ENCODE results near the gene UBN1. TPM values are rescaled to one million over a fixed set of nuclear protein-coding genes. Genes with fewer than 3 reads are reported as not detected.

UBN1 gene
- total RNA-seq, 4 donors from 2014 or later, result 22.8 to 46.2 (median 28.0) TPM

- Histone ChIP-seq H3K27me3 (no peaks in the 10 kb centered on the region), H3K36me3 (peaks cover 0 to 64% of the 10 kb centered on the region in 2 donors)
- WGBS, 2 donors (ENCODE audit: low coverage in 1 of 2), result 49 to 75% methylated on average over 3 of the region's 3 CpGs
These were observed 17.4 kb downstream of the UBN1 start for GRCh38 chr16:4864728-4865127.

GRCh38 chr16:4865231-4865860 lies 18.1 kb downstream of the UBN1 start:
- Histone ChIP-seq H3K9me3 (no peaks in the 10 kb centered on the region), H3K27ac (no peak overlapping the region), H3K4me3 (no peak overlapping the region), H3K36me3 (peaks cover 0 to 64% of the 10 kb centered on the region in 2 donors), H3K4me1 (peaks cover 0 to 12% (median 0%) of the 10 kb centered on the region in 3 donors), H3K27me3 (no peaks in the 10 kb centered on the region)
- no peak for TF ChIP-seq EP300 (IDR thresholded peaks at IDR 0.05)
- TF ChIP-seq POLR2A (IDR thresholded peaks at IDR 0.05), result no peak
- no peak for TF ChIP-seq CTCF (IDR thresholded peaks at IDR 0.05)
- no peak for ATAC-seq
- WGBS, 2 donors (ENCODE audit: low coverage in 1 of 2), result 90 to 96% methylated on average over 5 to 12 of the region's 13 CpGs

More at GRCh38 chr16:4864728-4865127, 17.4 kb downstream of the UBN1 start:
- H3K27ac ChIP-seq, result no peak overlapping the region
- no peak for TF ChIP-seq POLR2A (IDR thresholded peaks at IDR 0.05)
- H3K9me3 ChIP-seq, result no peaks in the 10 kb centered on the region
- H3K4me1 ChIP-seq, result peaks cover 0 to 12% (median 0%) of the 10 kb centered on the region in 3 donors
- ATAC-seq, result no peak
- H3K4me3 ChIP-seq, result no peak overlapping the region

GRCh38 chr16:4866586-4866985 lies 19.3 kb downstream of the UBN1 start:
- 98 to 100% methylated on average over 1 to 6 of the region's 12 CpGs for WGBS, 2 donors (ENCODE audit: low coverage in 1 of 2)
- Histone ChIP-seq H3K9me3 (no peaks in the 10 kb centered on the region), H3K4me1 (peaks cover 0 to 12% (median 0%) of the 10 kb centered on the region in 3 donors), H3K36me3 (peaks cover 0 to 64% of the 10 kb centered on the region in 2 donors), H3K27me3 (no peaks in the 10 kb centered on the region), H3K27ac (no peak overlapping the region), H3K4me3 (no peak overlapping the region)
- no peak for TF ChIP-seq POLR2A (IDR thresholded peaks at IDR 0.05)
- TF ChIP-seq CTCF (IDR thresholded peaks at IDR 0.05), result no peak
- no peak for TF ChIP-seq EP300 (IDR thresholded peaks at IDR 0.05)
- TF ChIP-seq POLR2AphosphoS5 (IDR thresholded peaks at IDR 0.05), result no peak
- ATAC-seq, result no peak

- peaks cover 0 to 8% (median 0%) of the 10 kb centered on the region in 3 donors for H3K4me1 ChIP-seq
- no peaks in the 10 kb centered on the region for H3K27me3 ChIP-seq
- TF ChIP-seq CTCF (IDR thresholded peaks at IDR 0.05), result no peak
- no peak for TF ChIP-seq EP300 (IDR thresholded peaks at IDR 0.05)
- TF ChIP-seq POLR2AphosphoS5 (IDR thresholded peaks at IDR 0.05), result no peak
- no peak for TF ChIP-seq POLR2A (IDR thresholded peaks at IDR 0.05)
- H3K9me3 ChIP-seq, result no peaks in the 10 kb centered on the region
- no peak for ATAC-seq
- 60 to 91% methylated on average over 1 to 2 of the region's 5 CpGs for WGBS, 2 donors (ENCODE audit: low coverage in 1 of 2)
- H3K27ac ChIP-seq, result no peak overlapping the region
- H3K36me3 ChIP-seq, result peaks cover 0 to 65% of the 10 kb centered on the region in 2 donors
- no peak overlapping the region for H3K4me3 ChIP-seq
These were observed 20.7 kb downstream of the UBN1 start for GRCh38 chr16:4868026-4868425.

GRCh38 chr16:4868535-4868934 lies 21.3 kb downstream of the UBN1 start:
- Histone ChIP-seq H3K4me1 (peaks cover 0 to 3% (median 0%) of the 10 kb centered on the region in 3 donors), H3K27ac (no peak overlapping the region), H3K9me3 (no peaks in the 10 kb centered on the region), H3K36me3 (peaks cover 0 to 65% of the 10 kb centered on the region in 2 donors), H3K27me3 (no peaks in the 10 kb centered on the region), H3K4me3 (no peak overlapping the region)
- TF ChIP-seq POLR2A (IDR thresholded peaks at IDR 0.05) (no peak), POLR2AphosphoS5 (IDR thresholded peaks at IDR 0.05) (no peak), CTCF (IDR thresholded peaks at IDR 0.05) (no peak), EP300 (IDR thresholded peaks at IDR 0.05) (no peak)
- WGBS, 2 donors (ENCODE audit: low coverage in 1 of 2), result 93 to 94% methylated on average over 4 to 5 of the region's 7 CpGs
- no peak for ATAC-seq
